Mesothelial cell of epicardium (in vitro differentiated cells): ENCODE measurements around the gene MACROD2. TPM values are rescaled to one million over a fixed set of nuclear protein-coding genes. Genes with fewer than 3 reads are reported as not detected.

Source experiments
- DNase-seq, 2 experiments: peaks; one replicate each; pipeline ENCODE4 v3.0.0; 2021; ENCODE audit warnings: low spot score in 2 of 2; ENCODE audit not compliant: unreplicated experiment in 2 of 2
- H3K27ac Mint-ChIP-seq: 2 replicates; pipeline ENCODE4 v1.8.0; 2021; ENCODE audit warnings: mixed read lengths
- H3K27me3 Mint-ChIP-seq: 2 replicates; pipeline ENCODE4 v1.8.0; 2021; ENCODE audit warnings: low read depth, mixed read lengths
- H3K36me3 Mint-ChIP-seq: 2 replicates; pipeline ENCODE4 v1.8.0; 2021; ENCODE audit warnings: mixed read lengths
- H3K4me1 Mint-ChIP-seq: 2 replicates; pipeline ENCODE4 v1.8.0; 2021; ENCODE audit warnings: mixed read lengths
- H3K4me3 Mint-ChIP-seq: 2 replicates; pipeline ENCODE4 v1.8.0; 2021; ENCODE audit warnings: mild to moderate bottlenecking, moderate library complexity, mixed read lengths
- H3K9me3 Mint-ChIP-seq: 2 replicates; pipeline ENCODE4 v1.8.0; 2021; ENCODE audit warnings: mixed read lengths
- CTCF ChIP-seq: fragments of 200-600 bp; sonication (generic); IDR thresholded peaks from one replicate; pipeline ENCODE4 v1.5.0; 2021; ENCODE audit warnings: antibody characterized with exemption; ENCODE audit not compliant: unreplicated experiment
- total RNA-seq: library from RNA; stranded (reverse); gene quantifications from 3 replicates; pipeline ENCODE4 v1.2.1, GENCODE V29; 2021

Gene MACROD2
- total RNA-seq, 1 donor from 2014 or later: 10.0 TPM

- Mint-ChIP-seq H3K4me1 (no peaks in the 10 kb centered on the region), H3K27me3 (no peaks in the 10 kb centered on the region), H3K27ac (no peak overlapping the region), H3K36me3 (no peaks in the 10 kb centered on the region), H3K4me3 (no peak overlapping the region), H3K9me3 (no peaks in the 10 kb centered on the region)
- TF ChIP-seq CTCF: no peak
- no peak for DNase-seq
Measured at GRCh38 chr20:15895560-15896084, 1900.3 kb downstream of the MACROD2 start.

- Mint-ChIP-seq H3K9me3 (no peaks in the 10 kb centered on the region), H3K4me1 (no peaks in the 10 kb centered on the region), H3K27ac (no peak overlapping the region), H3K27me3 (no peaks in the 10 kb centered on the region), H3K4me3 (no peak overlapping the region), H3K36me3 (no peaks in the 10 kb centered on the region)
- TF ChIP-seq CTCF: no peak
- DNase-seq: no peak
Measured at GRCh38 chr20:15899967-15900366, 1904.7 kb downstream of the MACROD2 start.

GRCh38 chr20:15900443-15900842 lies 1905.1 kb downstream of the MACROD2 start:
- no peak for DNase-seq
- Mint-ChIP-seq H3K4me3 (no peak overlapping the region), H3K9me3 (no peaks in the 10 kb centered on the region), H3K27me3 (no peaks in the 10 kb centered on the region), H3K27ac (no peak overlapping the region), H3K4me1 (no peaks in the 10 kb centered on the region), H3K36me3 (no peaks in the 10 kb centered on the region)
- no peak for TF ChIP-seq CTCF

- Mint-ChIP-seq H3K9me3 (no peaks in the 10 kb centered on the region), H3K27ac (no peak overlapping the region), H3K27me3 (no peaks in the 10 kb centered on the region), H3K36me3 (no peaks in the 10 kb centered on the region), H3K4me3 (no peak overlapping the region), H3K4me1 (no peaks in the 10 kb centered on the region)
- no peak for DNase-seq
- TF ChIP-seq CTCF: no peak
Measured at GRCh38 chr20:15902493-15902892, 1907.2 kb downstream of the MACROD2 start.

GRCh38 chr20:15905661-15906060 lies 1910.3 kb downstream of the MACROD2 start:
- no peak for TF ChIP-seq CTCF
- Mint-ChIP-seq H3K27me3 (no peaks in the 10 kb centered on the region), H3K4me1 (no peaks in the 10 kb centered on the region), H3K9me3 (no peaks in the 10 kb centered on the region), H3K27ac (no peak overlapping the region), H3K36me3 (no peaks in the 10 kb centered on the region), H3K4me3 (no peak overlapping the region)
- DNase-seq: no peak

- H3K36me3 Mint-ChIP-seq: no peaks in the 10 kb centered on the region
- no peak overlapping the region for H3K4me3 Mint-ChIP-seq
- no peak for TF ChIP-seq CTCF
- no peak overlapping the region for H3K27ac Mint-ChIP-seq
- no peaks in the 10 kb centered on the region for H3K9me3 Mint-ChIP-seq
- peaks cover 14% of the 10 kb centered on the region for H3K4me1 Mint-ChIP-seq
- no peaks in the 10 kb centered on the region for H3K27me3 Mint-ChIP-seq
- no peak for DNase-seq
Measured at GRCh38 chr20:15909995-15910394, 1914.7 kb downstream of the MACROD2 start.
